HG02759 (cell line): ENCODE data around the gene PSMD2.
A peak's percentile ranks its signal among the peaks of the same experiment; 100 is the strongest.

Experiments
- ATAC-seq: cut with Tn5 transposase; IDR thresholded peaks from one replicate; pipeline ENCODE4 v1.9.1; 2021; ENCODE audit warnings: mild to moderate bottlenecking, moderate library complexity; ENCODE audit not compliant: unreplicated experiment

The PSMD2 gene

GRCh38 chr3:184354121-184354728, 55.2 kb downstream of the PSMD2 start:
- ATAC-seq = peak; percentile 49

DNA sequence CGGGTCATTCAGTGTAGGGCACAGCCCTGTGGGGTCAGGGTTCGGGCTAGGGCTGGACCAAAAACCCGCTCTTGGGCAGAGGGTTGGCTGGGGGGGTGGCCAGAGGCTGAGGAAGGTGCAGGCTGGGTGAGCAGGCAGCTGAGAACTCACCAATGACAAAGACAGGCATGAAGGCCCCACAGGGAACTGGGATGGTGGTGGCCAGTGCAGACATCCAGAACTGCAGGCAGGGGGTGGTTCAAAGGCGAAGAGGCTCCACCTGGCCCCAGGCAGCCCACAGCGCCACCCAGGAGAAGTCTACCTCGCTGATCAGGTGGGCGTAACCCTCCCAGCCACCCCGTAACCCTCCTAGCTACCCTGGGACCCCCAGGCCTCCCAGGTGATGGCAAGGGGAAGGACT, 55.7 kb downstream of the PSMD2 start:
- ATAC-seq = no peak

DNA sequence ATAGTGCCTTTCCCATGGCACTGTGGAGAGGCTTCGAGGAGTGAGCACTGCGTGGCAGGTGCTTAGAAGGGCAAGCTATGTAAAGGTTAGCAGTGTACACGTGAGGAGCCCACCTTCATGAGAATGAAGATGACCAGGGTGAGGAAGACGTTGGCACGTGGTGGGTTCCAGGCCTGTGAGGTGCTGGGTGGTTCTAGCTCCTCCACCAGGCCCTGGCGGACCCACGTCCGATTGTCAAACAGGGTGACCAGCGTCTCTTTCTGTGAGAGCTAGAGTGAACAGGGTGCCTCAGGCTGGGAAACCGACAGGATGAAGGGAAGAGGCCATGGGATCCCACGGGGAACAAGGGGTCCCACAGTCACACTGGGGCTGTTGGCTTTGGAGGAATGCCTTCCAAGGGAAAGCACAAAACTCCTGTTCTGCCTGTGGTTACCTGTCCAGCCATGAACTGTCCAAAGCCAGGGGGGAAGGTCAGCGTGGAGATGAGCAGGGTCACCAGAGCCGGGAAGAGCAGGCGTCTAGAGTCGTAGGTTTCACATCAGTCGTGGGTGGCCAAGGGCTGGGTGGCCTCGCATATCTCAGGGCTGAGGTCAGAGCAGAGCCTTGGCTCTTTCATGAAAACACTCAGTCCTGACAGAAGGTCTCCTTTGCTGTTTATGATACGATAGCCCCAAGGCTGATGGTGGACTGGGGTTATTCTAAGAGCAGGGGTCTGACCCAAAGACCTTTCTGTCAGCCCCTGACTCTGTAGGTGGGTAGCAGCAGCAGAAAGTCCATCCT, 56.4 kb downstream of the PSMD2 start:
- no peak for ATAC-seq

DNA sequence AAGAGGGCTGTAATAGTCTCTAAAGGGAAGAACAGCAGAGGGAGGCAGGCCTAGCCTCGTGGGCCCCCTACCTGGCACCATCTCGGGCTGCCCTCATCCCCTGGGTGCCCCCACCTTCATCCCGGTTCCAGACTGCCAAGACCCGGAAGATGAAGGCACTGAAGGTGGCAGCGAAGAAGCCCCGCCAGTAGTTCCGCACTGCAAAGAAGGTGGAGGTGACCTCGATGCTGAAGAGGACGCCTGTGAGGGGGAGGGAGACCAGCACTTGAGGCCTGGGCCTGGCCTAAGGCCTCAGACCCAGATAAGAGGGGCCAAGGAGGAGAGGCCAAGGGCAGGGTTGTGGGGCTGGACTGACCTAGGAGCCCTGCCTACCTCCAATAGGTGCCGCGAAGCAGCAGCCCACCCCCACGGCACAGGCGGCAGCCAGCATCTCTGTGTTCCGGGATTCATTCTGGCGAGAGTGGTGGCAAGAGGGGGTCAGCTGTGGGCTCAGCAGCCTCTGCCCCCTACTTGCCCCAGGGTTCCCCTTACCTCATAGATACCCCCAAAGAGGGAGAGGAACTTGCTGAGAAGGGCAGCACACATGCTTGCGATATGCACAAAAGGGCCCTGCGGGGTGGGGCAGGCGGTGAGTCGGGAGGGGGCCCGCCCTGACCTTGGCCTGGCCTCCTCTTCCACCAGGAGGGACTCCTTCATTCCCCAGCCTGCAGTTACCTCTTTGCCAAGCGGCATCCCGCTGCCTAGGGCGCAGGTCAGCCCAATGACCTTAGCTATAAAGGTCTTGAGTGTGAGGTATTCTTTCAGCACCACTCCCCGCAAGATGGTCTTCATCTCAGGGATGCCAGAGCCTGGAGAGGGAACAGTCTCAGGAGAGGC, 58.4 kb downstream of the PSMD2 start:
- ATAC-seq = no peak

- no peak for ATAC-seq
Observed at GRCh38 chr3:184358124-184358767, 59.2 kb downstream of the PSMD2 start.
